HG03469 (cell line): ENCODE measurements around the gene UNG.
A peak's percentile ranks its signal among the peaks of the same experiment; 100 is the strongest.

Experiments
- ATAC-seq: cut with Tn5 transposase; IDR thresholded peaks from one replicate; pipeline ENCODE4 v1.9.1; 2021; ENCODE audit warnings: mild to moderate bottlenecking, moderate library complexity, moderate number of reproducible peaks; ENCODE audit not compliant: unreplicated experiment

UNG gene

GRCh38 chr12:109088818-109089217 is 8.6 kb upstream of the UNG start:
- ATAC-seq = no peak

- ATAC-seq = no peak
Measured at GRCh38 chr12:109089683-109090082, 7.7 kb upstream of the UNG start.

- ATAC-seq = no peak
Measured at GRCh38 chr12:109092497-109093021, 4.8 kb upstream of the UNG start.

- ATAC-seq = peak; percentile 41
Measured at GRCh38 chr12:109093022-109093918, 4.1 kb upstream of the UNG start, which contains the start of gene ALKBH2. ALKBH2 (minus strand) TSS chr12:109093472; CDS start chr12:109092786, 686 bp downstream.

- no peak for ATAC-seq
Measured at GRCh38 chr12:109097140-109097434, 310 bp upstream of the UNG start.

GRCh38 chr12:109098183-109098604 is 797 bp downstream of the UNG start:
- ATAC-seq = no peak

GRCh38 chr12:109098651-109099050 is 1.3 kb downstream of the UNG start:
- ATAC-seq = no peak

- no peak for ATAC-seq
Measured at GRCh38 chr12:109099431-109100020, 2.1 kb downstream of the UNG start.

GRCh38 chr12:109100741-109101140 is 3.3 kb downstream of the UNG start:
- ATAC-seq = no peak

- ATAC-seq = no peak
Measured at GRCh38 chr12:109102491-109102890, 5.1 kb downstream of the UNG start.

- ATAC-seq = no peak
Measured at GRCh38 chr12:109105176-109105575, 7.8 kb downstream of the UNG start.

- ATAC-seq = no peak
Measured at GRCh38 chr12:109109746-109110350, 12.5 kb downstream of the UNG start.

- no peak for ATAC-seq
Measured at GRCh38 chr12:109110988-109111495, 13.6 kb downstream of the UNG start.

- ATAC-seq = no peak
Measured at GRCh38 chr12:109112720-109113465, 15.5 kb downstream of the UNG start.

- no peak for ATAC-seq
Measured at GRCh38 chr12:109113661-109114321, 16.4 kb downstream of the UNG start.

GRCh38 chr12:109114644-109115043 is 17.2 kb downstream of the UNG start:
- no peak for ATAC-seq

- no peak for ATAC-seq
Measured at GRCh38 chr12:109115404-109115757, 18.0 kb downstream of the UNG start.

GRCh38 chr12:109115758-109116610 is 18.6 kb downstream of the UNG start, which contains the start of gene ACACB:
ACACB (plus strand) TSS chr12:109116587; CDS start chr12:109139406, 22,819 bp downstream.
- no peak for ATAC-seq

GRCh38 chr12:109116611-109116949 is 19.2 kb downstream of the UNG start:
- ATAC-seq = no peak
